ENCODE measurements around the gene PPP1R8.

PPP1R8 gene

DNA sequence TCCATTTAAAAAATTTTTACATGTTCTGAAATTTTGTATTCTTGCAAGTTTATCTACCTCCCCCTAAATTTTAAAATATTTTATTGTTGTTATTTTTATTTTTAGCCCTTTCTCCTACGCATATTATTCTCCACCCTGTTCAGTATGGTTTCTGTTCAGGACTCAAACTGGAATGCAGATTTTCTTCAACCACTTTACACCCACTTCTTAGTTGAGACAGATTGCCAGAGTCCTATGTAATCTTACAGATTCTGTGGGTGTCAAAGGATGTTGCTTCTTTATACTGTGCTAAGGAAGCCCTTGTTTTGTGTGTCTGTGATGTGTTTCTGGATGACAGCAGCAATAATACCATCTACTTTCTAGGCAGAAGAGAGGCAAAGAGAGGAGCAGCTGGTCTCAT is 20.7 kb upstream of the PPP1R8 start:
- TF ChIP-seq, protein P1, sequence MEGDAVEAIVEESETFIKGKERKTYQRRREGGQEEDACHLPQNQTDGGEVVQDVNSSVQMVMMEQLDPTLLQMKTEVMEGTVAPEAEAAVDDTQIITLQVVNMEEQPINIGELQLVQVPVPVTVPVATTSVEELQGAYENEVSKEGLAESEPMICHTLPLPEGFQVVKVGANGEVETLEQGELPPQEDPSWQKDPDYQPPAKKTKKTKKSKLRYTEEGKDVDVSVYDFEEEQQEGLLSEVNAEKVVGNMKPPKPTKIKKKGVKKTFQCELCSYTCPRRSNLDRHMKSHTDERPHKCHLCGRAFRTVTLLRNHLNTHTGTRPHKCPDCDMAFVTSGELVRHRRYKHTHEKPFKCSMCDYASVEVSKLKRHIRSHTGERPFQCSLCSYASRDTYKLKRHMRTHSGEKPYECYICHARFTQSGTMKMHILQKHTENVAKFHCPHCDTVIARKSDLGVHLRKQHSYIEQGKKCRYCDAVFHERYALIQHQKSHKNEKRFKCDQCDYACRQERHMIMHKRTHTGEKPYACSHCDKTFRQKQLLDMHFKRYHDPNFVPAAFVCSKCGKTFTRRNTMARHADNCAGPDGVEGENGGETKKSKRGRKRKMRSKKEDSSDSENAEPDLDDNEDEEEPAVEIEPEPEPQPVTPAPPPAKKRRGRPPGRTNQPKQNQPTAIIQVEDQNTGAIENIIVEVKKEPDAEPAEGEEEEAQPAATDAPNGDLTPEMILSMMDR (IDR thresholded peaks at IDR 0.05; ENCODE audit: low read depth, low read length) = no peak
- H3K27ac ChIP-seq = peak overlapping the region; percentile 15; the same call in 1 of the 2 replicates

DNA sequence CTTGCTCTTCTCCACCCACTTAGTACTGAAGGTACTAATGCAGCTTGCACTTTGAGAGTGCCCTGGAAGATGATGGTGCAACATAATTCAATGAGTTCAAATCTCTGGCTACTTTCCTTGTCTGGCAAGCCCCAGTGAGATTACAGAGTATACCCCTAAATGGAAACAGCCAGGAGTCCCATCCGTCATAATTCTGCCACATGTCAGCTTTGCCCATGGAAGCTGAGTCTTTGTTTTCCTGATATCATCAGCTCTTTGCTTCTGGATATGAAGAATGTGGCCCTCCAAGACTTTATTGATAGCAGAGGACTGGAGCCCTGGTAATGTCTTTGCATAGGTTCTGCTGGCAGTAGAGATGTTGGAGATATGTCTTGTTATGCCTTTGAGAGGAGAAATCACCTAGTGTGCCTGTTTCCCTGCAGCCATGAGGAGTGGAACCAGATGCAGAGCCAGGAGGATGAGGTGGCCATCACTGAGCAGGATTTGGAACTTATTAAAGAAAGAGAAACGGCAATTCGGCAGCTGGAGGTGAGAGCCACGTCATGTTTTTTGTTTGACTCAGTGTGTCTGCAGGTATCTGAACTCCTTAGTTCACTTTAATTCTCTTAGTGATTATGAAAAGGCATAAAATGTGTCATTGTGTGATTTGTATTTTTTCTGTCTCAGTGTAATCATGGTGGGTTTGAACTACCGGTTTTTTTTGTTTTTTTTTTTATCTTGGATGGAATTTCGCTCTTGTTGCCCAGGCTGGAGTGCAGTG is 18.7 kb upstream of the PPP1R8 start:
- TF ChIP-seq, protein P1 (IDR thresholded peaks at IDR 0.05; ENCODE audit: low read depth, low read length) = no peak
- no peak for DNase-seq
- no peaks in the 10 kb centered on the region for H3K9me3 ChIP-seq (ENCODE audit: severe bottlenecking)
- peaks cover 3% of the 10 kb centered on the region; the same call in 1 of the 2 replicates for H3K36me3 ChIP-seq
- H3K27me3 ChIP-seq (ENCODE audit: insufficient read depth, low read depth, severe bottlenecking) = no peaks in the 10 kb centered on the region
- no peak overlapping the region for H3K27ac ChIP-seq
- H3K4me3 ChIP-seq (ENCODE audit: low read depth, low read length) = no peak overlapping the region

More for the DNA sequence above, 20.7 kb upstream of the PPP1R8 start:
- Histone ChIP-seq H3K27me3 (ENCODE audit: insufficient read depth, low read depth, severe bottlenecking) (no peaks in the 10 kb centered on the region), H3K4me3 (ENCODE audit: low read depth, low read length) (no peak overlapping the region), H3K36me3 (peaks cover 8% of the 10 kb centered on the region), H3K9me3 (ENCODE audit: severe bottlenecking) (no peaks in the 10 kb centered on the region)
- no peak for DNase-seq

DNA sequence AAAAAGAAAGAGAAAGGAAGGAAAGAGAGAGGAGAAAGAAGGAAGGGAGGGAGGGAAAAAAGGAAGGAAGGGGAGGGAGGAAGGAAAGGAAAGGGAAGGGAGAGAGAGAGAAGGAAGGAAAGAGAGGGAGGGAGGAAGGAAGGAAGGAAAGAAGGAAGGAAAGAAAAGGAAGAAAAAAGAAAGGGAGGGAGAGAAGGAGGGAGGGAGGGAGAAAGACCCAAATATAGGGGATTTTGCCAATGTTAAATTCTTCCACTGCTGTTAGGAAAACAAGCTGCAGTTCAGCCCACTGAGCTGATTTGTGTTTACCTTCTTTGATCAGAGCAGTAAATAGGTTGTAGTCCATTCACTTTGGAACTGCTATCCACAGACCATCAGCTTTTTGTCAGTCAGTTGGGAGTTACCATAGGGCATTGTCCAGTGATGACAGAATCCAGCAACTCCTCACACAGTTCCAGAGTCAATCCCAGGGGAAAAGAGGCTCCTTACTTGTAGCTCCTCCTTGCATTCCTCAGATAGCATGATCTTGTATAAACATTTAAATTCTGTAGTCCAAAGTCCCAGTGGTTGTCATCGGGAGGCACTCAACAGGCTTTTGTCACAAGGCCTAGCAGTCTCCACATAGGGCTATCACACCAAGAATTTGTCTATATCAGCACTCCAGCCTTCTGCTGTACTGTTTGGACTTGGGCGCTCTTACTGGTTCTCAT is 13.5 kb upstream of the PPP1R8 start:
- Histone ChIP-seq H3K9me3 (ENCODE audit: severe bottlenecking) (no peaks in the 10 kb centered on the region), H3K27me3 (ENCODE audit: insufficient read depth, low read depth, severe bottlenecking) (no peaks in the 10 kb centered on the region), H3K4me3 (ENCODE audit: low read depth, low read length) (no peak overlapping the region), H3K27ac (no peak overlapping the region), H3K36me3 (peaks cover 25% of the 10 kb centered on the region)
- TF ChIP-seq, protein P1 (IDR thresholded peaks at IDR 0.05; ENCODE audit: low read depth, low read length) = no peak
- no peak for DNase-seq

DNA sequence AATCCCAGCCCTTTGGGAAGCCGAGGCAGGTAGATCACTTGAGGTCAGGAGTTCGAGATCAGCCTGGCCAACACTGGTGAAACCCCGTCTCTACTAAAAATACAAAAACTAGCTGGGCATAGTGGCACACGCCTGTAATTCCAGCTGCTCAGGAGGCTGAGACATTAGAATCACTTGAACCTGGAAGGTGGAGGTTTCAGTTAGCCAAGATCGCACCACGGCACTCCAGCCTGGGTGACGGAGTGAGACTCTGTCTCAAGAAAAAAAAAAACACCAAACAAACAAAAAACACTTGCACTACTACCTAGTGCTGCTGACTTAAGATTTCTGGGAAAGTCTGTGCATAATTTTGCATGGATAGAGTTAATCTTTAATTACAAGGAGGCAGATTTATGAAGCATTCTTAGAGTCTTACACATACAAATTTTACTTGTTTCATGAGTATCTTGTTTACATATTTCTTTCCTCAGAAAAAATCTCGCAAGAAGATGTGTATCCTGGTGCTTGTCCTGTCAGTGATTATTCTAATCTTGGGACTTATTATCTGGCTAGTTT is 8.7 kb upstream of the PPP1R8 start:
- no peak for DNase-seq
- H3K27me3 ChIP-seq (ENCODE audit: insufficient read depth, low read depth, severe bottlenecking) = no peaks in the 10 kb centered on the region
- peaks cover 21% of the 10 kb centered on the region for H3K36me3 ChIP-seq
- H3K4me3 ChIP-seq (ENCODE audit: low read depth, low read length) = no peak overlapping the region
- H3K9me3 ChIP-seq (ENCODE audit: severe bottlenecking) = no peaks in the 10 kb centered on the region
- H3K27ac ChIP-seq = no peak overlapping the region
- TF ChIP-seq, protein P1 (IDR thresholded peaks at IDR 0.05; ENCODE audit: low read depth, low read length) = no peak

DNA sequence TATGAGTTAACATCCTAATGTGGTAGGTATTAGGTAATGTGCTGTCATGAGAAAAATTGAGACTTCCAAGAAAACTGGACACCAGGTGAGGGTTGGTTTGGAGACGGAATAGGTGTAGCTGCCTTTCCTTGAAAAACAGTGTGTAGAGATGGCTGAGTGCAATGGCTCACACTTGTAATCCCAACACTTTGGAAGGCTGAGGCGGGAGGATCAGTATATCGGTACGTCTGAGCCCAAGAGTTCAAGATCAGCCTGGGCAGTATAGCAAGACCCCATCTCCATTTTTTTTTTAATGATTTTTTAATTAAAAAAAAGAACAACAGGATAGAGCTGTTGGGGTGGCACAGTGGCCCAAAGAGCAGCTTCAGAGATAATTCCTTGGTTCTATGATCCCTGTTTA is 6.8 kb upstream of the PPP1R8 start:
- Histone ChIP-seq H3K36me3 (peaks cover 14% of the 10 kb centered on the region), H3K4me3 (ENCODE audit: low read depth, low read length) (no peak overlapping the region), H3K27ac (no peak overlapping the region), H3K27me3 (ENCODE audit: insufficient read depth, low read depth, severe bottlenecking) (no peaks in the 10 kb centered on the region), H3K9me3 (ENCODE audit: severe bottlenecking) (no peaks in the 10 kb centered on the region)
- no peak for DNase-seq
- TF ChIP-seq, protein P1 (IDR thresholded peaks at IDR 0.05; ENCODE audit: low read depth, low read length) = no peak

Data from WERI-Rb-1 (cell line).